ENCODE measurements around the gene ASPN.

GRCh38 chr9:92438900-92439526 is 43.3 kb downstream of the ASPN start:
- TF ChIP-seq SUZ12 (IDR thresholded peaks at IDR 0.05; ENCODE audit: low read depth, low read length): no peak
- no peak for TF ChIP-seq CTCF (CRISPR knock-in tag; IDR thresholded peaks at IDR 0.05)
- TF ChIP-seq CBX2 (IDR thresholded peaks at IDR 0.05; ENCODE audit: low read depth, low read length): no peak
- no peak for TF ChIP-seq CBX2 (CRISPR knock-in tag; IDR thresholded peaks at IDR 0.05; ENCODE audit: low read depth)
- TF ChIP-seq ZNF180 (CRISPR knock-in tag; IDR thresholded peaks at IDR 0.05; ENCODE audit: borderline replicate concordance, low read depth): no peak
- no peak for TF ChIP-seq POLR2AphosphoS5 (IDR thresholded peaks at IDR 0.05; ENCODE audit: low read depth, low read length)
- no peak for TF ChIP-seq TBL1XR1 (IDR thresholded peaks at IDR 0.05; ENCODE audit: borderline replicate concordance, low read length, partially characterized antibody)
- TF ChIP-seq HMGXB4 (CRISPR knock-in tag; IDR thresholded peaks at IDR 0.05; ENCODE audit: borderline replicate concordance in 1 of 2, low read depth in 1 of 2): no peak
- TF ChIP-seq MYC (CRISPR knock-in tag; IDR thresholded peaks at IDR 0.05; ENCODE audit: borderline replicate concordance): no peak
- no peak for TF ChIP-seq RARG (CRISPR knock-in tag; IDR thresholded peaks at IDR 0.05; ENCODE audit: low read depth)
- no peak for TF ChIP-seq PBX2 (CRISPR knock-in tag; IDR thresholded peaks at IDR 0.05)

All from HepG2 (cell line).